Measurements from ENCODE around the gene LYPD6. TPM values are rescaled to one million over a fixed set of nuclear protein-coding genes. Genes with fewer than 3 reads are reported as not detected.

The LYPD6 gene
- total and polyA plus RNA-seq, 2 donors (not counting 3 experiments of a cell fraction or from before 2014, with no cell fraction given) = 3.0 to 4.0 TPM

DNA sequence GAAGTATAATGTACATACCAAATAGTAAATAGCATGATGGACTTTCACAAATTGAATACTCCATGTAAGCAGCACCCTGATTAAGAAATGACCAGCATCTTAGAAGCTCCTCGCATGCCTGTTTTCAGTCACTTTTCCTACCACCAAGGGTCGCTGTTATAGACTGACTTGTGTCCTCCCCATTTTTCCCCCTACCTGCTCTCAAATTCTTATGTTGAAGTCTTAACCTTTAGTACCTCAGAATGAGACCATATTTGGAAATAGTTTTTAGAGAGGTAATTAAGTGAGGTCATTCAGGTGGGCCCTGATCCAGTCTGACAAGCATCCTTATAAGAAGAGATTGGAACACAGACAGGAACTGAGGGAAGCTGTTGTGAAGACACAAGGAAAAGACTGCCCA lies 125.9 kb downstream of the LYPD6 start:
- TF ChIP-seq JUN (IDR thresholded peaks at IDR 0.05; ENCODE audit: borderline replicate concordance, insufficient read depth, insufficient read length, low read depth) (no peak), MYC (IDR thresholded peaks at IDR 0.05; ENCODE audit: low read depth, low read length) (no peak), POLR2AphosphoS5 (IDR thresholded peaks at IDR 0.05; ENCODE audit: insufficient read depth, low read depth, low read length) (no peak)
- TF ChIP-seq, protein P1, sequence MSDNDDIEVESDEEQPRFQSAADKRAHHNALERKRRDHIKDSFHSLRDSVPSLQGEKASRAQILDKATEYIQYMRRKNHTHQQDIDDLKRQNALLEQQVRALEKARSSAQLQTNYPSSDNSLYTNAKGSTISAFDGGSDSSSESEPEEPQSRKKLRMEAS (IDR thresholded peaks at IDR 0.05; ENCODE audit: insufficient read depth, insufficient read length) = no peak
- intact Hi-C loops (cut with micrococcal nuclease) (no loop called here), dilution Hi-C loops (cut with MboI; ENCODE audit: extremely low pct_ligation_motif_present, low sequenced_read_pairs) (no loop called here)
- ChIA-PET POLR2A (no interaction called here), CTCF (no interaction called here)
- H3K4me1 ChIP-seq (ENCODE audit: control insufficient read depth, extremely low read depth, insufficient read depth, low read length) = no peaks in the 10 kb centered on the region
- DNase-seq (ENCODE audit: low read depth, low spot score) = no peak
- FAIRE-seq = no peak
- no peak overlapping the region for H3K4me3 ChIP-seq (replicated peaks in 1 of 3; ENCODE audit: insufficient read depth in 1 of 3, low read depth in 1 of 3, low read length in 3 of 3)
- no peaks in the 10 kb centered on the region for H3K36me3 ChIP-seq (ENCODE audit: control insufficient read depth in 2 of 2, extremely low read depth in 1 of 2, insufficient read depth in 2 of 2, low read length in 2 of 2)
- no peak overlapping the region for H3K27ac ChIP-seq (ENCODE audit: insufficient read depth, low read depth, low read length)
- no peak overlapping the region for H3K4me2 ChIP-seq (ENCODE audit: insufficient read depth, low read length)
- H3K79me2 ChIP-seq (ENCODE audit: control insufficient read depth, insufficient read depth, low read length) = no peaks in the 10 kb centered on the region
- no peak overlapping the region for H2AFZ ChIP-seq (ENCODE audit: low read depth, low read length)
- H3K9ac ChIP-seq (replicated peaks; ENCODE audit: extremely low read depth, insufficient read depth, low read length) = no peak overlapping the region
- no peaks in the 10 kb centered on the region for H3K9me1 ChIP-seq (replicated peaks; ENCODE audit: control insufficient read depth, extremely low read depth, insufficient read depth, low read length)
- H3K27me3 ChIP-seq (ENCODE audit: control insufficient read depth in 2 of 2, insufficient read depth in 2 of 2, low read length in 2 of 2) = no peaks in the 10 kb centered on the region
- H3K9me3 ChIP-seq (replicated peaks; ENCODE audit: control insufficient read depth, insufficient read depth, low read length) = no peaks in the 10 kb centered on the region
- no peaks in the 10 kb centered on the region for H4K20me1 ChIP-seq (replicated peaks; ENCODE audit: control insufficient read depth, extremely low read depth, insufficient read depth, low read length)
- no TSS peak for BruUV-seq (replicated peaks)

DNA sequence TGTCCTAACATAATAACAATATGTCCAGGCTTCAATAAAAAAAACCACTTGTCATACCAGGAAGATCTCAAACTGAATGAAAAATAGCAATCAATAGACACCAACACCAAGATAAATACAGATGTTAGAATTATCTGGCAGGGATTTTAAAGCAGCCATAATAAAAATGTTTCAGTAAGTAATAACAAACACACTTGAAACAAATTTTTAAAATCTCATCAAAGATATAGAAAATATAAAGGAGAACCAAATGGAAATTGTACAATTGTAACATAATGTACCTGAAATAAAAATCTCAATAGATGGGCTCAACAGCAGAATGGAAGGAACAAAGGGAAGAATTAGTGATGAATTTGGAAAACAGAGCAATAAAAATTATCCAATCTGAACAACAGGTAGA lies 128.1 kb downstream of the LYPD6 start:
- dilution Hi-C loops (cut with MboI; ENCODE audit: extremely low pct_ligation_motif_present, low sequenced_read_pairs) = no loop called here
- H3K4me2 ChIP-seq (ENCODE audit: insufficient read depth, low read length) = no peak overlapping the region
- no peak for FAIRE-seq
- no peak overlapping the region for H3K4me3 ChIP-seq (replicated peaks in 1 of 3; ENCODE audit: insufficient read depth in 1 of 3, low read depth in 1 of 3, low read length in 3 of 3)
- no peak overlapping the region for H3K27ac ChIP-seq (ENCODE audit: insufficient read depth, low read depth, low read length)
- no peaks in the 10 kb centered on the region for H3K79me2 ChIP-seq (ENCODE audit: control insufficient read depth, insufficient read depth, low read length)
- H4K20me1 ChIP-seq (replicated peaks; ENCODE audit: control insufficient read depth, extremely low read depth, insufficient read depth, low read length) = no peaks in the 10 kb centered on the region
- no peaks in the 10 kb centered on the region for H3K36me3 ChIP-seq (ENCODE audit: control insufficient read depth in 2 of 2, extremely low read depth in 1 of 2, insufficient read depth in 2 of 2, low read length in 2 of 2)
- H3K9ac ChIP-seq (replicated peaks; ENCODE audit: extremely low read depth, insufficient read depth, low read length) = no peak overlapping the region
- ChIA-PET POLR2A (no interaction called here), CTCF (interaction anchor here (1.1 kb wide), 1 partner anchor 29 kb away, joined by 3 read pairs; no protein-coding TSS in a partner anchor)
- no peak overlapping the region for H2AFZ ChIP-seq (ENCODE audit: low read depth, low read length)
- no peak for DNase-seq (ENCODE audit: low read depth, low spot score)
- H3K9me3 ChIP-seq (replicated peaks; ENCODE audit: control insufficient read depth, insufficient read depth, low read length) = no peaks in the 10 kb centered on the region
- H3K4me1 ChIP-seq (ENCODE audit: control insufficient read depth, extremely low read depth, insufficient read depth, low read length) = no peaks in the 10 kb centered on the region
- intact Hi-C loops (cut with micrococcal nuclease) = no loop called here
- TF ChIP-seq JUN (IDR thresholded peaks at IDR 0.05; ENCODE audit: borderline replicate concordance, insufficient read depth, insufficient read length, low read depth) (no peak), GATA2 (IDR thresholded peaks at IDR 0.05; ENCODE audit: insufficient read depth, insufficient read length, low read depth, low read length) (no peak), MYC (IDR thresholded peaks at IDR 0.05; ENCODE audit: low read depth, low read length) (no peak), EZH2 (IDR thresholded peaks at IDR 0.05; ENCODE audit: borderline replicate concordance, low read depth, low read length, severe bottlenecking) (no peak), POLR2AphosphoS5 (IDR thresholded peaks at IDR 0.05; ENCODE audit: insufficient read depth, low read depth, low read length) (no peak), POLR2A (IDR thresholded peaks at IDR 0.05; ENCODE audit: low read depth, low read length) (no peak), FOS (IDR thresholded peaks at IDR 0.05; ENCODE audit: borderline replicate concordance, insufficient read depth, low read length) (no peak)
- TF ChIP-seq, protein P1 (IDR thresholded peaks at IDR 0.05; ENCODE audit: insufficient read depth, insufficient read length) = no peak
- TF ChIP-seq, protein P2, sequence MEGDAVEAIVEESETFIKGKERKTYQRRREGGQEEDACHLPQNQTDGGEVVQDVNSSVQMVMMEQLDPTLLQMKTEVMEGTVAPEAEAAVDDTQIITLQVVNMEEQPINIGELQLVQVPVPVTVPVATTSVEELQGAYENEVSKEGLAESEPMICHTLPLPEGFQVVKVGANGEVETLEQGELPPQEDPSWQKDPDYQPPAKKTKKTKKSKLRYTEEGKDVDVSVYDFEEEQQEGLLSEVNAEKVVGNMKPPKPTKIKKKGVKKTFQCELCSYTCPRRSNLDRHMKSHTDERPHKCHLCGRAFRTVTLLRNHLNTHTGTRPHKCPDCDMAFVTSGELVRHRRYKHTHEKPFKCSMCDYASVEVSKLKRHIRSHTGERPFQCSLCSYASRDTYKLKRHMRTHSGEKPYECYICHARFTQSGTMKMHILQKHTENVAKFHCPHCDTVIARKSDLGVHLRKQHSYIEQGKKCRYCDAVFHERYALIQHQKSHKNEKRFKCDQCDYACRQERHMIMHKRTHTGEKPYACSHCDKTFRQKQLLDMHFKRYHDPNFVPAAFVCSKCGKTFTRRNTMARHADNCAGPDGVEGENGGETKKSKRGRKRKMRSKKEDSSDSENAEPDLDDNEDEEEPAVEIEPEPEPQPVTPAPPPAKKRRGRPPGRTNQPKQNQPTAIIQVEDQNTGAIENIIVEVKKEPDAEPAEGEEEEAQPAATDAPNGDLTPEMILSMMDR (IDR thresholded peaks at IDR 0.05; ENCODE audit: extremely low read depth in 1 of 2, insufficient read depth in 1 of 2, low read depth in 1 of 2, low read length in 2 of 2) = no peak
- no peaks in the 10 kb centered on the region for H3K9me1 ChIP-seq (replicated peaks; ENCODE audit: control insufficient read depth, extremely low read depth, insufficient read depth, low read length)
- no peaks in the 10 kb centered on the region for H3K27me3 ChIP-seq (ENCODE audit: control insufficient read depth in 2 of 2, insufficient read depth in 2 of 2, low read length in 2 of 2)
- BruUV-seq (replicated peaks) = no TSS peak

Data from endothelial cell of umbilical vein (primary cell).